GM19043 (cell line): ENCODE results near the gene OSCAR.
"Not testable (repeated sequence)": the region's sequence is repeated elsewhere in the genome, so short reads cannot be mapped to it uniquely, and the experiment has no call there.

Experiments used
- ATAC-seq: cut with Tn5 transposase; IDR thresholded peaks from one replicate; pipeline ENCODE4 v1.9.1; 2021; ENCODE audit warnings: low read depth; ENCODE audit not compliant: unreplicated experiment

Gene OSCAR

GRCh38 chr19:54127688-54128440 is 27.3 kb upstream of the OSCAR start:
- no peak for ATAC-seq

- no peak for ATAC-seq
These were observed 25.1 kb upstream of the OSCAR start for GRCh38 chr19:54125713-54126112.

- ATAC-seq = no peak
These were observed 23.8 kb upstream of the OSCAR start for GRCh38 chr19:54124393-54124792.

- no peak for ATAC-seq
These were observed 23.1 kb upstream of the OSCAR start for GRCh38 chr19:54123682-54124081.

- ATAC-seq = no peak
These were observed 20.7 kb upstream of the OSCAR start for GRCh38 chr19:54121259-54121658.

- ATAC-seq = peak; percentile 64
These were observed 14.8 kb upstream of the OSCAR start, which contains the start of the genes PRPF31 and TFPT for GRCh38 chr19:54115109-54116063. TSS of gene PRPF31 (plus strand) at chr19:54115754. CDS start at chr19:54118279, 2,525 bp downstream. TSS of gene TFPT (minus strand) at chr19:54115657. CDS start at chr19:54115269, 388 bp downstream.

GRCh38 chr19:54114340-54115108 is 13.9 kb upstream of the OSCAR start:
- ATAC-seq = no peak

GRCh38 chr19:54109651-54110050 is 9.0 kb upstream of the OSCAR start:
- ATAC-seq = no peak

GRCh38 chr19:54108496-54108895 is 7.9 kb upstream of the OSCAR start:
- ATAC-seq = no peak

GRCh38 chr19:54107876-54108490 is 7.4 kb upstream of the OSCAR start:
- ATAC-seq = no peak

GRCh38 chr19:54106716-54107115 is 6.1 kb upstream of the OSCAR start:
- no peak for ATAC-seq

- no peak for ATAC-seq
These were observed 5.2 kb upstream of the OSCAR start for GRCh38 chr19:54105796-54106195.

GRCh38 chr19:54104998-54105715 is 4.6 kb upstream of the OSCAR start:
- ATAC-seq = no peak

GRCh38 chr19:54102421-54103169 is 2.0 kb upstream of the OSCAR start, which contains the start of gene NDUFA3:
TSS of gene NDUFA3 (plus strand) at chr19:54102855. CDS start at chr19:54102879, 24 bp downstream.
- ATAC-seq = peak; percentile 94

GRCh38 chr19:54099903-54100255 is 724 bp downstream of the OSCAR start:
- ATAC-seq = not testable (repeated sequence)

GRCh38 chr19:54099190-54099902 is 1.3 kb downstream of the OSCAR start:
- ATAC-seq = no peak

- ATAC-seq = no peak
These were observed 3.9 kb downstream of the OSCAR start for GRCh38 chr19:54096617-54097106.
